ENCODE measurements around the gene BRS3. TPM values are rescaled to one million over a fixed set of nuclear protein-coding genes. Genes with fewer than 3 reads are reported as not detected.

Gene BRS3
- total and polyA plus RNA-seq, 2 donors (not counting 1 experiment from before 2014, with no cell fraction given) = not detected

GRCh38 chrX:136491832-136492231 lies 4.1 kb downstream of the BRS3 start:
- H3K9ac ChIP-seq (ENCODE audit: insufficient read depth, low read length) = no peak overlapping the region
- no peaks in the 10 kb centered on the region for H3K79me2 ChIP-seq (ENCODE audit: control insufficient read depth, insufficient read depth, low read length)
- H3K9me3 ChIP-seq (ENCODE audit: control insufficient read depth, insufficient read depth, low read depth, low read length) = no peaks in the 10 kb centered on the region
- H2AFZ ChIP-seq (ENCODE audit: low read length) = no peak overlapping the region
- no peaks in the 10 kb centered on the region for H3K4me1 ChIP-seq (ENCODE audit: control insufficient read depth, extremely low read depth, insufficient read depth, low read length)
- no peaks in the 10 kb centered on the region for H4K20me1 ChIP-seq (ENCODE audit: control insufficient read depth, extremely low read depth, insufficient read depth, low read length)
- H3K4me3 ChIP-seq (replicated peaks in 1 of 4; ENCODE audit: control extremely low read depth in 1 of 4, insufficient read depth in 1 of 4, low read depth in 3 of 4, low read length in 4 of 4) = no peak overlapping the region
- no peaks in the 10 kb centered on the region for H3K27me3 ChIP-seq (ENCODE audit: control insufficient read depth, insufficient read depth, low read length)
- no peaks in the 10 kb centered on the region for H3K36me3 ChIP-seq (ENCODE audit: control insufficient read depth, insufficient read depth, low read length)
- H3K27ac ChIP-seq (ENCODE audit: insufficient read depth, low read length) = no peak overlapping the region
- no peak for DNase-seq (ENCODE audit: low read depth in 2 of 2)
- no peak overlapping the region for H3K4me2 ChIP-seq (ENCODE audit: extremely low read depth, insufficient read depth, low read length)
- TF ChIP-seq EZH2 (IDR thresholded peaks at IDR 0.05; ENCODE audit: low read length, missing control alignments) = no peak
- TF ChIP-seq, protein P1, sequence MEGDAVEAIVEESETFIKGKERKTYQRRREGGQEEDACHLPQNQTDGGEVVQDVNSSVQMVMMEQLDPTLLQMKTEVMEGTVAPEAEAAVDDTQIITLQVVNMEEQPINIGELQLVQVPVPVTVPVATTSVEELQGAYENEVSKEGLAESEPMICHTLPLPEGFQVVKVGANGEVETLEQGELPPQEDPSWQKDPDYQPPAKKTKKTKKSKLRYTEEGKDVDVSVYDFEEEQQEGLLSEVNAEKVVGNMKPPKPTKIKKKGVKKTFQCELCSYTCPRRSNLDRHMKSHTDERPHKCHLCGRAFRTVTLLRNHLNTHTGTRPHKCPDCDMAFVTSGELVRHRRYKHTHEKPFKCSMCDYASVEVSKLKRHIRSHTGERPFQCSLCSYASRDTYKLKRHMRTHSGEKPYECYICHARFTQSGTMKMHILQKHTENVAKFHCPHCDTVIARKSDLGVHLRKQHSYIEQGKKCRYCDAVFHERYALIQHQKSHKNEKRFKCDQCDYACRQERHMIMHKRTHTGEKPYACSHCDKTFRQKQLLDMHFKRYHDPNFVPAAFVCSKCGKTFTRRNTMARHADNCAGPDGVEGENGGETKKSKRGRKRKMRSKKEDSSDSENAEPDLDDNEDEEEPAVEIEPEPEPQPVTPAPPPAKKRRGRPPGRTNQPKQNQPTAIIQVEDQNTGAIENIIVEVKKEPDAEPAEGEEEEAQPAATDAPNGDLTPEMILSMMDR (conservative IDR thresholded peaks at IDR 0.05 in 1 of 2, IDR thresholded peaks at IDR 0.05 in 1 of 2; ENCODE audit: low read depth in 1 of 2, low read length in 2 of 2) = no peak

- no peak overlapping the region for H3K27ac ChIP-seq (ENCODE audit: insufficient read depth, low read length)
- no peak for TF ChIP-seq EZH2 (IDR thresholded peaks at IDR 0.05; ENCODE audit: low read length, missing control alignments)
- TF ChIP-seq, protein P1 (conservative IDR thresholded peaks at IDR 0.05 in 1 of 2, IDR thresholded peaks at IDR 0.05 in 1 of 2; ENCODE audit: low read depth in 1 of 2, low read length in 2 of 2) = no peak
- H2AFZ ChIP-seq (ENCODE audit: low read length) = no peak overlapping the region
- H4K20me1 ChIP-seq (ENCODE audit: control insufficient read depth, extremely low read depth, insufficient read depth, low read length) = no peaks in the 10 kb centered on the region
- H3K4me1 ChIP-seq (ENCODE audit: control insufficient read depth, extremely low read depth, insufficient read depth, low read length) = no peaks in the 10 kb centered on the region
- H3K27me3 ChIP-seq (ENCODE audit: control insufficient read depth, insufficient read depth, low read length) = no peaks in the 10 kb centered on the region
- no peak overlapping the region for H3K4me2 ChIP-seq (ENCODE audit: extremely low read depth, insufficient read depth, low read length)
- no peaks in the 10 kb centered on the region for H3K9me3 ChIP-seq (ENCODE audit: control insufficient read depth, insufficient read depth, low read depth, low read length)
- H3K4me3 ChIP-seq (replicated peaks in 1 of 4; ENCODE audit: control extremely low read depth in 1 of 4, insufficient read depth in 1 of 4, low read depth in 3 of 4, low read length in 4 of 4) = no peak overlapping the region
- no peak overlapping the region for H3K9ac ChIP-seq (ENCODE audit: insufficient read depth, low read length)
- H3K79me2 ChIP-seq (ENCODE audit: control insufficient read depth, insufficient read depth, low read length) = no peaks in the 10 kb centered on the region
- DNase-seq (ENCODE audit: low read depth in 2 of 2) = no peak
- H3K36me3 ChIP-seq (ENCODE audit: control insufficient read depth, insufficient read depth, low read length) = no peaks in the 10 kb centered on the region
These were observed 5.3 kb downstream of the BRS3 start for GRCh38 chrX:136493011-136493410.

DNA sequence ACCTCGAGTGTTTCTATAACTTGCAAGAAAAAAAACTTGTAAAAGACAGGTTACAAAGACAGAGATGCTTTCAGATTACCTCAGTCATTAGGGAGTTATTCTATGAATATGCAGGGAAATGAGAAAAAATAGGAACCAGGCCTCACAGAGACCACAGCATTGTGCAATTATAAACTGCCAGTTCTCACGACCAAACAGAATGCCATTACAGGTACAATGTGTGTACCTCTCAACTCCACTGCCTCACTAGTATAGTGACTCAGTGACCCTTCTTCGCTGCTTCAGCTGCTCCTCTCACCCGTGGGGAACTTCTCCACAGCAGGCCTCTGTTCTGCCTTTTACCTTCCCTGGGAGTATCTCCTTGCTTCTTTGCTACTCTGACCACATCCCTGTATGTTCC lies 7.3 kb downstream of the BRS3 start:
- H3K9ac ChIP-seq (ENCODE audit: insufficient read depth, low read length) = no peak overlapping the region
- DNase-seq (ENCODE audit: low read depth in 2 of 2) = no peak
- no peak overlapping the region for H3K4me3 ChIP-seq (replicated peaks in 1 of 4; ENCODE audit: control extremely low read depth in 1 of 4, insufficient read depth in 1 of 4, low read depth in 3 of 4, low read length in 4 of 4)
- H3K9me3 ChIP-seq (ENCODE audit: control insufficient read depth, insufficient read depth, low read depth, low read length) = no peaks in the 10 kb centered on the region
- H3K4me1 ChIP-seq (ENCODE audit: control insufficient read depth, extremely low read depth, insufficient read depth, low read length) = no peaks in the 10 kb centered on the region
- H3K27me3 ChIP-seq (ENCODE audit: control insufficient read depth, insufficient read depth, low read length) = no peaks in the 10 kb centered on the region
- peaks cover 6% of the 10 kb centered on the region for H3K79me2 ChIP-seq (ENCODE audit: control insufficient read depth, insufficient read depth, low read length)
- H3K36me3 ChIP-seq (ENCODE audit: control insufficient read depth, insufficient read depth, low read length) = no peaks in the 10 kb centered on the region
- no peak overlapping the region for H3K4me2 ChIP-seq (ENCODE audit: extremely low read depth, insufficient read depth, low read length)
- H4K20me1 ChIP-seq (ENCODE audit: control insufficient read depth, extremely low read depth, insufficient read depth, low read length) = no peaks in the 10 kb centered on the region
- H3K27ac ChIP-seq (ENCODE audit: insufficient read depth, low read length) = no peak overlapping the region
- H2AFZ ChIP-seq (ENCODE audit: low read length) = no peak overlapping the region
- TF ChIP-seq EZH2 (IDR thresholded peaks at IDR 0.05; ENCODE audit: low read length, missing control alignments) = no peak
- TF ChIP-seq, protein P1 (conservative IDR thresholded peaks at IDR 0.05 in 1 of 2, IDR thresholded peaks at IDR 0.05 in 1 of 2; ENCODE audit: low read depth in 1 of 2, low read length in 2 of 2) = no peak
